CD1c-positive myeloid dendritic cell (primary cell): ENCODE data around the gene SPACA9.

Experiments used
- DNase-seq: peaks from one replicate; pipeline ENCODE4 v3.0.0-alpha.2; 2016; ENCODE audit errors: extremely low spot score

SPACA9 gene

GRCh38 chr9:132863096-132863495 is 15.6 kb upstream of the SPACA9 start:
- DNase-seq: no peak

DNA sequence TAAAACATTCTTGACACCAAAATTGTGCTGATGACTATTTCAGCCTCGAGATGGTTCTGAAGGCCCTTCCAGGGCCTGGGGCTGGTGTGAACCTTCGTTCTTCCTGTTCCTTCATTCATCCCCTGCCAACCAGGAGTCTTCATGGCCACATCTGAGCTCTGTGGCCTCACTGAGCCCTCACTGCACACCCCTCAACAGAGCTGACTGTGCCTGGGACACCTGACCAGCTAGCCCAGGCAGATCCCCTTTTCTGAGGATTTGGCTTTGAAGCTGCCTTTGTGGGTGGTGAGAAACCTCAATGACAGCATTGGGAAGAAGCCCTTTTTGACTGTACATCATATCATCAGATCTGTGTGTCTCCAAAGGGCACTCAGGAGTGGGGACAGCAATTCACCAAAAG is 14.4 kb upstream of the SPACA9 start:
- DNase-seq: no peak

DNA sequence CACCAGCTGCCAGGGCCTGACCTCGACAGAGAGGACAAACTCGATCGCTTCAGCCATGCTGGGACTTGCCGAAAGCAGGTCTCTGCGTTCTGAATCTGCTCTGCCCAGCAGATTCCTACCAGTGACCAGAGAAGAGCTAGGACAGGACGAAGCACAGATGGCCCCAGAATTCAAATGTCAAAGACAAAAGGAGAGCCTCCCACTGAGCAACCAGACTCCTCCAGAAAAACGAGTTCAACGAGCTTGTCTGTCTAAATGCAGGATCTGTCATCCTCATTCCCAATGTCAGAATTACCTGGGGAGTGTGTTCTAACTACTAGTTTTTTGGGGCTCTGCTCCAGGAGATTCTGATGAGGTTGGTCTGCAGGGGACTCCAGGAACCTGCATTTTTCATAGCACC is 14.0 kb upstream of the SPACA9 start:
- no peak for DNase-seq

DNA sequence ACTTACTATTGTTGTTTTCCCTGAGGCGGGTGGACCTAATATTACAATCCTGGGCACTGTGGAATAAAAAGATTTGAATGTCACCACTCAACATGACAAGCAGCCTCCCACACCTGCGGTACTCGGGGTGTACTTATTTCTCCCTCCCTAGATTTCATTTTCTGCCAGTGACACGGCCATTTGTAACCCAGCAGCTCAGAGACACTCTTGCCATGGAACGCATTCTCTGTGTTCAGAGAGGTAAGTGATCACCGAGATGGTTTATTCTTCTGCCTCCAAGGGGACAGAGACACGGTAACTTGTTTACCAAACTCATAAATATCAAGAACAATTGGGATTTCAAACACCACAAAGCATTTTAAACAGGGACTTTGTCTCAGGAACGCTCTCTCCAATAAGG is 11.8 kb upstream of the SPACA9 start:
- no peak for DNase-seq

- DNase-seq: no peak
Observed at GRCh38 chr9:132869266-132869665, 9.4 kb upstream of the SPACA9 start.

GRCh38 chr9:132873403-132873802 is 5.3 kb upstream of the SPACA9 start:
- no peak for DNase-seq

GRCh38 chr9:132875159-132875558 is 3.5 kb upstream of the SPACA9 start:
- no peak for DNase-seq

DNA sequence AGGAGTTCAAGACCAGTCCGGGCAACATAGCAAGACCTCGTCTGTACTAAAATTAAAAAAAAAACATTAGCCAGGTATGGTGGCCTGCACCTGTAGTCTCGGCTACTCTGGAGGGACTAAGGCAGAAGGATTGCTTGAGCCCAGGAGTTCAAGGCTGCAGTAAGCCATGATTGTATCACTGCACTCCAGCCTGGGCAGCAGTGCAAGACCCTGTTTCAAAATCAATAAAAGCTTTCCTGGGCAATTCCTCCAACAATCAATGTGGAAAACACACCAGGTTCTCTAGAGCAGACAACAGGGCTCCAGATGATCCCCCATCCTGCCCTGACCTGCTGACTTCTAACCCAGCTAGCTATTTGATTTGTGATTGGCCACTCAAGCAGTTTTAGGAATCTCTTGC is 1.8 kb upstream of the SPACA9 start:
- DNase-seq: no peak

DNA sequence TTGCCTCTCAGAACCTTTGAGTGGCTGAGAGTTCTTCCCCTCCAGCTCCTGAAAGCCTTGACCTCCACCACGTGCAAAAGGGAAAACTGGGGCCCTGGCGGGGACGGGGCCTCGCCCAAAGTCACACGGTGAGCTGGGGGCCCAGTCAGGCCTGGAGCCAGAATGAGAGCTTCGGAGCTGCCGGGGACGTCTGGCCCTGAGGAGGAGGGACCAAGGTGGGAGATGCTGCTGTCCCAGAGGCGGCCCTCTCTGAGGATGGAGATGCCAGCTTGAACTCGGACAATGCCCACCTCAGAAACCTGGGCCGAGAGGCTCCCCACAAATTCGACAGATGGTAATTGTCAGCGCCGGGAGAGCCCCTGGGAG is 1.3 kb upstream of the SPACA9 start:
- no peak for DNase-seq

- DNase-seq: peak; percentile 88
Observed at GRCh38 chr9:132877824-132878694, 639 bp upstream of the SPACA9 start, which contains the start of gene AK8. Gene AK8, minus strand, starts transcription at chr9:132878284. Its CDS starts 29 bp downstream, at chr9:132878255.

GRCh38 chr9:132879457-132880323 is 992 bp downstream of the SPACA9 start:
- DNase-seq: peak; percentile 11

DNA sequence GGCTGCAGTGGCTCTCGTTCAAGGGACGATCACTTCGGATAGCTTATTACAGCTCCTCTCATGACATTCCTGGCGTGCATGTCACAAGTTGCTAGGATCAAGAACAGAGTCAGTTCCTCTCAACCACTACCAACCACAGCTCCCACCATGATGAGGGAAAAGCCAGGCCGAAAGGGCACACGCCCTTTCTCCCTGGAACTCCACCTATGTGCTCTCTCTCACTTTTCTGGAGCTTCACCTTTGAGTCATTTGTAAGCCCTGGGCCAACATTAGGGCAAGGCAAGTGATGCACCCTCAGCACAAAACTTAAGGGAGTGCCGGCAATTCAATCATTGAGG is 1.6 kb downstream of the SPACA9 start:
- DNase-seq: no peak

- no peak for DNase-seq
Observed at GRCh38 chr9:132881826-132882225, 3.1 kb downstream of the SPACA9 start.

DNA sequence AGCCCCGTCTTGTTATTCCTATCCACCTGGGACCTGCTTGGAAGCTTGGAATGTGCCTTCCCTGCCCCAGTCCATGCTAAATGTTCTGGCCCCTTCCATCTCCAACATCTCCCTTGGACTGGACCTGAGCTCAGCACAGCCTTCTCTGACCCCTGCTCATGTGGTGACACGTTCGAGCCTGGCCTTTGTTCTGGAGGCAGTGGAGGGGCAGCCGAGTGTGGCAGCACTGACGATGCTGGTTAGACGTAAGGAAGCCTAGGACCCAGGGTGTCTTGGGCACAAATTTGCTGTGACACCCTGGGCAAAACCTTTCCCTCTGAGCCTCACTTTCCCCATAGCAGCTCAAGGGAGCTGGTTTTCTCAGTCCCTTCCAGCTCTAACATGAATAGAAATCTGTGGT is 3.9 kb downstream of the SPACA9 start:
- DNase-seq: no peak

DNA sequence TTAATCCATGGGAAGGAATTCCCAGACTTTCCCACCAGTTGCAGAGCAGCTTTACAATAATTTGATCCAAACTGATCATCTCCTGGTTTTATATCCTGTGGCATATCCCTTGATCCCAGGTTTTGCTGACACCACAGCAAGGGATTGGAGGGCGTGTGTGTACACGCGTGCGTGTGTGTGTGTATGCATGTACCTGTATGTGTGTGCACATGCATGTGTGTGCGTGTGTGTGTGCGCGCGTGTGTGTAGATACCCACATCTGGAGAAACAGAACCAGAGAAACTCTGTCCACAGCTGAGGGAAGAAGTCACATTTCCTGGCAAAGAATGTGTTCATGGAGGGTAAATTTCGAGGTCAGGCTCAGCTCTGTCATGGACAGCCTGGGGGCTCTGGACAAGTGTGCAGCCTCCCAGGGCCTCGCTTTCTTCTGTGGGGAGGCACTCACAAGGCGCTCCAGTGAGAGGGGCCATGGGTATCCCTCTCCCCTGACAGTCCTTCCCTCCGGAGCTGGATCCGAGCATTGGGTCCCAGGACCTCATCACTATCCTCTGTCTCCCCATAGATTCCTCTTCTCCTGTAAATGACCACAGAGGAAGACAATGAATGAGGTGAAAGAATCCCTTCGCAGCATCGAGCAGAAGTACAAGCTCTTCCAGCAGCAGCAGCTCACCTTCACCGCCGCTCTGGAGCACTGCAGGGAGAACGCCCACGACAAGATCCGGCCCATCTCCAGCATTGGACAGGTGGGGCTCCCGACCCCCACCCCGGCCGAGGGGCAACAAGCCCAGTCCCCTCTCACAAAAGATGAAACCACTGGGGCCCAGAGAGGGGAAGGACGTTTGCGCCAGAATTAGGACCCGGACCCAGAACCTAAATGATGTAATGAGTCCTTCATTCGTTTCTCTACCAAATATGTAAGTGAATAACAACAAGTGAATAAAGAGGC is 4.9 kb downstream of the SPACA9 start:
- DNase-seq: no peak

GRCh38 chr9:132885720-132886333 is 7.1 kb downstream of the SPACA9 start:
- peak; percentile 38 for DNase-seq

DNA sequence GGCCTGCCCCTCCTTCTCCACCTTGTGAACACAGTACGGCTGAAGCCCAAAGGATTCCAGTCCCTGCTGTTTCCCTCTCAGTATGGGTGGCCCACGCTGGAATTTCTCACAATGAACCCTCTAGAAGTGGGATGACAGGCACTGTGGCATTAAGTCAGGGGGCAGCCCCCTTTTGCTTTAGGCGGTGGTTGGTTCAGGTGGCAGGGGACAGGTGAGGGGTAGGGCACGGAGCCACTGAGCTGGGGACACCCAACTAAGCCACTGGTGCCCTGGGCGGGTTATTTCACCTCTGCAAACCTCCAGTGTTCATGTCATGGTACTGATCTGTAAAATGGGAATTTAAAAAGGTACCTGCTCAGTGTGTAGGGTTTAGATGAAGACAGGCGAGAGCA is 7.6 kb downstream of the SPACA9 start:
- DNase-seq: no peak

DNA sequence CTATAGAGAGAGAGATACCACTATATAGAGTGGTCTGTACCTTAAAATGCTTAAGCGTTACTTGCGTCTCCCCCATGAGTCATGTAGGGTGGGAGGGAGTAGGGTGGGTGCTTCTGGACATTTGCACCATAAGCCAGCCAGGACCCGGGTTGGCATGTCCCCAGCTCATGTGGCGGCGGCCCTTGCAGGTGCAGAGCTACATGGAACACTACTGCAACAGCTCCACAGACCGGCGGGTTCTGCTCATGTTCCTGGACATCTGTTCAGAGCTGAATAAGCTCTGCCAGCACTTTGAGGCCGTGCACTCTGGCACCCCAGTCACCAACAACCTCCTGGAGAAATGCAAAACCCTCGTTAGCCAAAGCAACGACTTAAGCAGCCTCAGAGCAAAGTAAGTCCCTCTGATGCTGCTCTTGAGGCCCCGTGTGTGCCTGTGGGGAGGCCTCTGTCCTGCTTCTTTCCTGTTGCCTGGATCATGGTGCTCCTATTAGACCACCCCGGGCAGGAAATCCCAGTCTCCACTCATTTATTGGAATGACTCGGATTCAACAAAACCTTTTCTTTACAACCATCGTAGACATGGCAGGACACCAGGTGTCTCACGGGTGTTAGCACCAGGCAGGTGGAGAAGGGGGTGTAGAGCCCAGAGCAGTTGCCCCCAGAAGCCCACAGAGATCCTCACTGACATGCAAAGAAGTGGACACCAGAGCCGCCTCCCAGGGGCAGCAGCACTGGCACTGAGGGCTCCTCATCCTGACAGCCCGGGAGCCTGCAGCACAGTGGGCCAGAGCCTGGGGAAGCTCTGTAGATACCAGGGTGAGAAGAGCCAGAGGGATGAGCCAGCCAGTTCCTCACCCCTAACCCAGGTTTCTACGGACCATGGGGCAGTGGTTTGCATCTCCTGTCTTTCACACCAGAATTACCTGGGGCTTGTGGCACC is 8.8 kb downstream of the SPACA9 start:
- DNase-seq: no peak

DNA sequence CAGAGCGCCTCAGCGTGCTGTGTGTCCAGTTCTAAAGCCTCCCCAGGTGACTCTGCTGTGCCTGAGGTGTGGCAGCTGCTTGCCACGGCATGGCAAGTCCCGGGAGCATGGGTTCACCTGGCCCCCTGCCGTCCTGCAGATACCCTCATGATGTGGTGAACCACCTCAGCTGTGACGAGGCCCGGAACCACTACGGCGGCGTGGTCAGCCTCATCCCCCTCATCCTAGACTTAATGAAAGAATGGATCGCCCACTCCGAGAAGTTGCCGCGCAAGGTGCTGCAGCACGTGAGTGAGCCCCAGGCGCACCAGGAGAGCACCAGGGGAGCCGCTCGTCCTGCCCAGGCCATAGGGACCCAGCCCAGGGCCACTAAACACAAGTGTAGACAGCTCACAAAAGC is 9.5 kb downstream of the SPACA9 start:
- DNase-seq: no peak

GRCh38 chr9:132892400-132892799 is 13.7 kb downstream of the SPACA9 start:
- DNase-seq: no peak
